ENCODE data around the gene TCF4.
A peak's percentile ranks its signal among the peaks of the same experiment; 100 is the strongest.

DNA sequence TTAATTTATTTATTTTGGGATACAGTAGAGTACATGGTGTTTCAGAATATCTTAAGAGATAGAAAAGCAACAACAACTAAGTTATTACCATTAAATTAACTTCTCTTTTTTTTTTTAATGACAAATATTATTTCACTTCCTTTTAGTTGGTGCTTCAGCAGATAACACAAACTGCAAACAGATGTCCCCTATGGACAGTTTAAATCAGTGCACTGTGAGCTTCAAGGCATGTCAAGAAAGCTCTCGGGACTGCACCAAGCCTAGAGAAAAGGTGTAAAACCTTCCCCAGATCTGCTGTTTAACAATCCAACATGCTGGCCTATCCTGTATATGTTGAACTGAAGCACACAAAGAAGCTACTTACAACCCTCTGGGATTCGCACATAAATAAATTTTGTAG, 122.7 kb downstream of the TCF4 start:
- no peak for TF ChIP-seq POLR2A (IDR thresholded peaks at IDR 0.05)
- TF ChIP-seq, protein P1, sequence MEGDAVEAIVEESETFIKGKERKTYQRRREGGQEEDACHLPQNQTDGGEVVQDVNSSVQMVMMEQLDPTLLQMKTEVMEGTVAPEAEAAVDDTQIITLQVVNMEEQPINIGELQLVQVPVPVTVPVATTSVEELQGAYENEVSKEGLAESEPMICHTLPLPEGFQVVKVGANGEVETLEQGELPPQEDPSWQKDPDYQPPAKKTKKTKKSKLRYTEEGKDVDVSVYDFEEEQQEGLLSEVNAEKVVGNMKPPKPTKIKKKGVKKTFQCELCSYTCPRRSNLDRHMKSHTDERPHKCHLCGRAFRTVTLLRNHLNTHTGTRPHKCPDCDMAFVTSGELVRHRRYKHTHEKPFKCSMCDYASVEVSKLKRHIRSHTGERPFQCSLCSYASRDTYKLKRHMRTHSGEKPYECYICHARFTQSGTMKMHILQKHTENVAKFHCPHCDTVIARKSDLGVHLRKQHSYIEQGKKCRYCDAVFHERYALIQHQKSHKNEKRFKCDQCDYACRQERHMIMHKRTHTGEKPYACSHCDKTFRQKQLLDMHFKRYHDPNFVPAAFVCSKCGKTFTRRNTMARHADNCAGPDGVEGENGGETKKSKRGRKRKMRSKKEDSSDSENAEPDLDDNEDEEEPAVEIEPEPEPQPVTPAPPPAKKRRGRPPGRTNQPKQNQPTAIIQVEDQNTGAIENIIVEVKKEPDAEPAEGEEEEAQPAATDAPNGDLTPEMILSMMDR (IDR thresholded peaks at IDR 0.05 in 8 of 11, conservative IDR thresholded peaks at IDR 0.05 in 3 of 11): peak in 1 of 11 experiments; percentile 14

All from spleen (tissue), 7 donors.